ENCODE results near the gene CHCHD6.

DNA sequence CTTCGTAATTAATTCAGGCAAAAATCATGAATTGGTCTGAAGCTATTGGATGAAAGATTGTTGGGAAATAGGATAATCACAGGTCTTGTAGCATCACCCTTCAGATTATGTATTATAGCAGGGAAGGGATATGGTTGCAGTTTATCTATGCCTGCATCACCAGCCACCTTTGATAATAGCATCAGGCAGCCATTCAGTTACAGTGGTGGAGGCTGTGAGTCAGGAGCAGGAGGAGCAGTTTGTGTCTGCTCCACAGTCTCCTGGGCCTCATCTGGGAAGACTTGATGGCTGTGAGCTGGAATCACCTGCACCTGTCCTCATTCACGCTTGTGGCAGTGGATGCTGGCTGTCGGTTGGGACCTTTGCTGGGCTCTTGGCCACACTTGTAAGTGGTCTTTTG lies 174.6 kb downstream of the CHCHD6 start:
- TF ChIP-seq POLR2A (IDR thresholded peaks at IDR 0.05; ENCODE audit: low read length) (no peak), GATA1 (IDR thresholded peaks at IDR 0.05; ENCODE audit: low read depth, low read length) (no peak)

Data from erythroblast (primary cell).